Lower leg skin (tissue), 3 donors: Measurements from ENCODE around the gene SLC6A7.

ENCODE experiments used
- POLR2A ChIP-seq, 2 donors: fragments of 450-650 bp; IDR thresholded peaks; one replicate each; pipeline ENCODE4 v1.6.1; 2016 to 2017; ENCODE audit warnings: antibody characterized with exemption in 2 of 2, mild to moderate bottlenecking in 1 of 2, moderate library complexity in 1 of 2
- TF ChIP-seq, protein P1 (sequence below), 3 donors: fragments of 450-650 bp; IDR thresholded peaks; one replicate each; pipeline ENCODE4 v1.5.1; 2016; ENCODE audit warnings: antibody characterized with exemption in 3 of 3, mild to moderate bottlenecking in 3 of 3, moderate library complexity in 2 of 3

DNA sequence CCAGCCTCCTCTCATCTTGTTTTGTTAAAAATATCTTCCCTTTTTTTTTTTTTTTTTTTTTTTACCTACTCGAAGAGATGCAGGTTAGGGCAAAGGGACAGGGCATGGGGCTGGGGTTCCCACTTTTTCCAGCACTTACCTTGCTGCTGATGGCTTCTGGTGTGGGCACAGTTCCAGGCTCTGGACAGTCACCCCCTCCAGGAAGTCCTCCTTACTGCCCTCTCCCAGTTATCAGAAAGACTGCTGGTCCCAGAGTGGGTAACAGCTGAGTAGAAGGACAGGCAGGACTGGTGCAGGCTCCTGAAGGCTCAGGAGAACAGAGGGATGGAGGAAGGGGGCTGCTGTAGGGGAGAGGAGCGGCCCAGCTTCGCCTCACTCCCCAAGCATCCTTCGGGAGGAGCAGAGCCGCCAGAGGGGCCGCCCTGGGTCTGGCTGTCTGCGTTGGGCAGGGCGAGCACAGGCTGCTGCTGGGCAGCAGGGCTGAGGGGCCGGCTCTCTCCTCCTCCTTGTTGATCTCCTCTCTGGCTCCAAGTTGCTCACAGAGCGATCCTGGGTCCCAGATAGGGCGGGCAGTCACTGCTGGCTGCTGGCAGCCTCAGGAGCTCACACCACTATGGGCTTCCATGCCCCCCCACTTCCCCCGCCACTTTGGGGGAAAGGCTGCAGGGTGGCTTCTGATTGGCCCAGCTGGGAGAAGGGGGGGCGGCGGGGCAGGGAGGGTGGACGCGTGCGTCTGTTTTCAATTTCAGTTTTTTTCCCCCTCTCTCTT, 34.4 kb upstream of the SLC6A7 start, which contains the start of gene PDGFRB:
- TF ChIP-seq, protein P1, sequence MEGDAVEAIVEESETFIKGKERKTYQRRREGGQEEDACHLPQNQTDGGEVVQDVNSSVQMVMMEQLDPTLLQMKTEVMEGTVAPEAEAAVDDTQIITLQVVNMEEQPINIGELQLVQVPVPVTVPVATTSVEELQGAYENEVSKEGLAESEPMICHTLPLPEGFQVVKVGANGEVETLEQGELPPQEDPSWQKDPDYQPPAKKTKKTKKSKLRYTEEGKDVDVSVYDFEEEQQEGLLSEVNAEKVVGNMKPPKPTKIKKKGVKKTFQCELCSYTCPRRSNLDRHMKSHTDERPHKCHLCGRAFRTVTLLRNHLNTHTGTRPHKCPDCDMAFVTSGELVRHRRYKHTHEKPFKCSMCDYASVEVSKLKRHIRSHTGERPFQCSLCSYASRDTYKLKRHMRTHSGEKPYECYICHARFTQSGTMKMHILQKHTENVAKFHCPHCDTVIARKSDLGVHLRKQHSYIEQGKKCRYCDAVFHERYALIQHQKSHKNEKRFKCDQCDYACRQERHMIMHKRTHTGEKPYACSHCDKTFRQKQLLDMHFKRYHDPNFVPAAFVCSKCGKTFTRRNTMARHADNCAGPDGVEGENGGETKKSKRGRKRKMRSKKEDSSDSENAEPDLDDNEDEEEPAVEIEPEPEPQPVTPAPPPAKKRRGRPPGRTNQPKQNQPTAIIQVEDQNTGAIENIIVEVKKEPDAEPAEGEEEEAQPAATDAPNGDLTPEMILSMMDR (IDR thresholded peaks at IDR 0.05), result no peak
- TF ChIP-seq POLR2A (IDR thresholded peaks at IDR 0.05), result peak in 1 of 2 donors; percentile 35
